CD4-positive, alpha-beta memory T cell (primary cell): ENCODE data around the gene ALKBH5. TPM values are rescaled to one million over a fixed set of nuclear protein-coding genes. Genes with fewer than 3 reads are reported as not detected.
A peak's percentile ranks its signal among the peaks of the same experiment; 100 is the strongest.

Experiments
- CTCF ChIA-PET: fragments of 350-600 bp; sonication (Branson Sonifier 250); formaldehyde crosslinking; loops from one replicate; lab custom pipeline; 2021; ENCODE audit warnings: inconsistent platforms; ENCODE audit not compliant: partially characterized antibody; lab: Charles Lee
- POLR2A ChIA-PET: fragments of 350-600 bp; sonication (Branson Sonifier 250); formaldehyde crosslinking; loops from one replicate; lab custom pipeline; 2021; ENCODE audit not compliant: partially characterized antibody; lab: Charles Lee
- DNase-seq, 5 donors: peaks; one replicate each; pipeline versions ENCODE4 v3.0.0 to v3.0.0-alpha.2; 2020 to 2022; ENCODE audit warnings: mixed read lengths in 1 of 5
- H3K27ac ChIP-seq: one replicate; pipeline ENCODE4 v1.7.0; 2013; ENCODE audit warnings: low read depth, low read length
- H3K27me3 ChIP-seq: 2 replicates; pipeline ENCODE4 v1.7.0; 2013; ENCODE audit warnings: mild to moderate bottlenecking, low read length, moderate library complexity; ENCODE audit not compliant: insufficient read depth
- H3K36me3 ChIP-seq: 2 replicates; pipeline ENCODE4 v1.7.0; 2013; ENCODE audit warnings: mild to moderate bottlenecking, low read length, moderate library complexity; ENCODE audit not compliant: insufficient read depth
- H3K4me1 ChIP-seq: 2 replicates; pipeline ENCODE4 v1.7.0; 2013; ENCODE audit warnings: mild to moderate bottlenecking, low read length, moderate library complexity; ENCODE audit not compliant: insufficient read depth
- H3K4me3 ChIP-seq, 2 donors: one replicate each; pipeline ENCODE4 v1.7.0; 2013; ENCODE audit warnings: low read length in 2 of 2, mild to moderate bottlenecking in 1 of 2
- H3K9me3 ChIP-seq, 2 donors: one replicate each; pipeline ENCODE4 v1.7.0; 2013; ENCODE audit warnings: low read length in 2 of 2, control low read depth in 1 of 2; ENCODE audit not compliant: control insufficient read depth in 1 of 2
- H3K27ac Mint-ChIP-seq, 7 donors: one replicate each; pipeline ENCODE4 v1.8.0; 2020 to 2021; ENCODE audit warnings: mixed read lengths in 7 of 7, mild to moderate bottlenecking in 6 of 7, inconsistent platforms in 3 of 7, moderate library complexity in 3 of 7
- H3K27me3 Mint-ChIP-seq, 2 donors: one replicate each; pipeline ENCODE4 v1.8.0; 2020 to 2021; ENCODE audit warnings: mixed read lengths in 2 of 2
- H3K36me3 Mint-ChIP-seq, 2 donors: one replicate each; pipeline ENCODE4 v1.8.0; 2020 to 2021; ENCODE audit warnings: mixed read lengths in 2 of 2, inconsistent platforms in 1 of 2, mild to moderate bottlenecking in 1 of 2
- H3K4me1 Mint-ChIP-seq, 4 donors: one replicate each; pipeline ENCODE4 v1.8.0; 2020 to 2021; ENCODE audit warnings: mixed read lengths in 4 of 4, mild to moderate bottlenecking in 1 of 4
- H3K4me3 Mint-ChIP-seq, 8 donors: one replicate each; pipeline ENCODE4 v1.8.0; 2020 to 2021; ENCODE audit warnings: mixed read lengths in 8 of 8, mild to moderate bottlenecking in 7 of 8, moderate library complexity in 6 of 8, inconsistent platforms in 3 of 8
- H3K9me3 Mint-ChIP-seq, 8 donors: one replicate each; pipeline ENCODE4 v1.8.0; 2020 to 2021; ENCODE audit warnings: mixed read lengths in 8 of 8, mild to moderate bottlenecking in 5 of 8, inconsistent platforms in 3 of 8, moderate library complexity in 1 of 8
- intact Hi-C: fragments of 100-400 bp; cut with micrococcal nuclease; formaldehyde crosslinking; loops from one replicate; pipeline ENCODE4 v1.15.1; 2023
- polyA plus RNA-seq, 2 donors: library from polyadenylated mRNA; unstranded; fragments of 300-500 nt; fragmentation: Illumina TruSeq; gene quantifications; one replicate each; pipeline ENCODE4 v1.2.3, GENCODE V29; 2021
- total RNA-seq, 2 experiments: library from RNA; stranded (reverse); gene quantifications; one replicate each; pipeline ENCODE4 v1.2.3, GENCODE V29; 2021

ALKBH5 gene
- total and polyA plus RNA-seq, 4 experiments from 2014 or later: 119 to 132 (median 123) TPM

- Mint-ChIP-seq H3K4me3 (no peak overlapping the region), H3K4me1 (peaks cover 0 to 1% (median 0%) of the 10 kb centered on the region in 4 donors), H3K27me3 (no peaks in the 10 kb centered on the region), H3K27ac (peak overlapping the region in 2 of 7 donors; percentile 51 to 68), H3K9me3 (peaks cover 0 to 2% (median 0%) of the 10 kb centered on the region in 8 donors), H3K36me3 (peaks cover 4 to 55% of the 10 kb centered on the region in 2 donors)
- Histone ChIP-seq H3K36me3 (peaks cover 15% of the 10 kb centered on the region), H3K9me3 (no peaks in the 10 kb centered on the region), H3K4me1 (no peaks in the 10 kb centered on the region), H3K27me3 (no peaks in the 10 kb centered on the region), H3K27ac (no peak overlapping the region), H3K4me3 (no peak overlapping the region)
- DNase-seq: no peak
- ChIA-PET POLR2A (no interaction called here), CTCF (no interaction called here)
- intact Hi-C loops: no loop called here
Observed at GRCh38 chr17:18241229-18241871, 57.7 kb downstream of the ALKBH5 start.

- H3K27me3 Mint-ChIP-seq: no peaks in the 10 kb centered on the region
- H3K36me3 Mint-ChIP-seq: peaks cover 12 to 60% of the 10 kb centered on the region in 2 donors
- no peak overlapping the region for H3K4me3 Mint-ChIP-seq
- no peaks in the 10 kb centered on the region for H3K4me1 ChIP-seq
- DNase-seq: no peak
- peak overlapping the region in 2 of 7 donors; percentile 12 to 18 for H3K27ac Mint-ChIP-seq
- CTCF ChIA-PET: no interaction called here
- no peaks in the 10 kb centered on the region for H3K9me3 Mint-ChIP-seq
- no peak overlapping the region for H3K4me3 ChIP-seq
- intact Hi-C loops: no loop called here
- peaks cover 45% of the 10 kb centered on the region for H3K36me3 ChIP-seq
- H3K27me3 ChIP-seq: no peaks in the 10 kb centered on the region
- peaks cover 2 to 7% (median 5%) of the 10 kb centered on the region in 4 donors for H3K4me1 Mint-ChIP-seq
- POLR2A ChIA-PET: no interaction called here
- H3K9me3 ChIP-seq: no peaks in the 10 kb centered on the region
- no peak overlapping the region for H3K27ac ChIP-seq
Observed at GRCh38 chr17:18245038-18245776, 61.6 kb downstream of the ALKBH5 start.

DNA sequence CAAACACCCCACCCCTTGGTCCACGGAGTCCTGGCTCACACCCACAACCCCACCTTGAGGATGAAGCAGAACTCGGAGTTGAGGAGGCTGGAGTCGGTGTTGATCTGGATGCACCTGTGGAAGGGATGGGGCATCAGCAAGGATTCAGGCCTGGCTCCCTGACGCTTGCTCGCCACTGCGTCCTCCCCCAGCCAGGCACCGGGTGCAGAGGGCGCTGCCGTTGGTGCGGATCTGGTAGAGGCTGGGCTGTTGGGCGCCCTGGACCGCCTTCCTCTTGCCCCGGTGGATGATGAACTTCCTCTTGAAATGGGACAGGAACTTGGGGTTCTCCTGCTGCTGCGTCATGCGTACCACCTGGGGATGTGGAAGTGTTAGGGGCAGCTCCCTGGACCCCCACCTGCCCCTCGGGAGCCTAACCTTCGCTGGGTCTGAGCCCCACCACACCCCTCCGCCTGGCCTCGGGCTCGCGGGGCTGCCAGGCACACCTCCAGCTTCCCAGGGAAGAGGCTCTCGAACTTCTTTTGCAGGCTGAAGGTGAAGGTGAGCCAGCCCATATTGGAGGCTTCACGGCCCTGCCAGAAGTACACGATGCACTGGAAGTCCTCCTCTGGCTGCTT, 62.6 kb downstream of the ALKBH5 start:
- intact Hi-C loops: no loop called here
- H3K4me1 Mint-ChIP-seq: peaks cover 2 to 7% (median 5%) of the 10 kb centered on the region in 4 donors
- Histone ChIP-seq H3K36me3 (peaks cover 55% of the 10 kb centered on the region), H3K27ac (no peak overlapping the region), H3K27me3 (no peaks in the 10 kb centered on the region), H3K9me3 (no peaks in the 10 kb centered on the region), H3K4me1 (no peaks in the 10 kb centered on the region), H3K4me3 (no peak overlapping the region)
- POLR2A ChIA-PET: no interaction called here
- no peak overlapping the region for H3K27ac Mint-ChIP-seq
- H3K36me3 Mint-ChIP-seq: peaks cover 22 to 64% of the 10 kb centered on the region in 2 donors
- CTCF ChIA-PET: no interaction called here
- no peaks in the 10 kb centered on the region for H3K9me3 Mint-ChIP-seq
- H3K27me3 Mint-ChIP-seq: no peaks in the 10 kb centered on the region
- DNase-seq: no peak
- no peak overlapping the region for H3K4me3 Mint-ChIP-seq

- Mint-ChIP-seq H3K9me3 (no peaks in the 10 kb centered on the region), H3K27ac (peak overlapping the region in 2 of 7 donors; percentile 8 to 52)
- POLR2A ChIA-PET: interaction anchor here (1.1 kb wide), 1 partner anchor 14 kb away, joined by 4 read pairs; the partner anchor contains the start of gene MIEF2
Observed at GRCh38 chr17:18246880-18247612, 63.4 kb downstream of the ALKBH5 start.

GRCh38 chr17:18247613-18248001, 64.0 kb downstream of the ALKBH5 start:
- intact Hi-C loops: loop anchor here (1.0 kb wide), 1 partner anchor 11 kb away; the partner anchor contains the start of gene FLII
- H3K4me3 ChIP-seq: no peak overlapping the region
- no peaks in the 10 kb centered on the region for H3K27me3 ChIP-seq
- H3K4me1 Mint-ChIP-seq: peaks cover 2 to 7% (median 5%) of the 10 kb centered on the region in 4 donors
- peaks cover 69% of the 10 kb centered on the region for H3K36me3 ChIP-seq
- no peaks in the 10 kb centered on the region for H3K9me3 Mint-ChIP-seq
- H3K27ac ChIP-seq: no peak overlapping the region
- POLR2A ChIA-PET: interaction anchor here (1.1 kb wide), 1 partner anchor 13 kb away, joined by 4 read pairs; the partner anchor contains the start of gene MIEF2
- H3K9me3 ChIP-seq: no peaks in the 10 kb centered on the region
- peak overlapping the region in 2 of 7 donors; percentile 52 to 93 for H3K27ac Mint-ChIP-seq
- H3K4me3 Mint-ChIP-seq: no peak overlapping the region
- CTCF ChIA-PET: interaction anchor here (1.0 to 2.3 kb wide), 2 partner anchors 20 to 24 kb away, joined by 3 to 8 read pairs; no protein-coding TSS in a partner anchor
- DNase-seq: no peak
- H3K27me3 Mint-ChIP-seq: no peaks in the 10 kb centered on the region
- H3K4me1 ChIP-seq: no peaks in the 10 kb centered on the region
- peaks cover 22 to 71% of the 10 kb centered on the region in 2 donors for H3K36me3 Mint-ChIP-seq

More at GRCh38 chr17:18246880-18247612, 63.4 kb downstream of the ALKBH5 start:
- no peaks in the 10 kb centered on the region for H3K27me3 ChIP-seq
- CTCF ChIA-PET: interaction anchor here (1.0 to 2.3 kb wide), 2 partner anchors 21 to 23 kb away, joined by 3 to 8 read pairs; no protein-coding TSS in a partner anchor
- intact Hi-C loops: no loop called here
- H3K27ac ChIP-seq: no peak overlapping the region
- Mint-ChIP-seq H3K4me1 (peaks cover 2 to 7% (median 5%) of the 10 kb centered on the region in 4 donors), H3K27me3 (no peaks in the 10 kb centered on the region), H3K36me3 (peaks cover 22 to 67% of the 10 kb centered on the region in 2 donors), H3K4me3 (no peak overlapping the region)
- DNase-seq: peak in 1 of 5 donors; percentile 17
- no peaks in the 10 kb centered on the region for H3K9me3 ChIP-seq
- no peak overlapping the region for H3K4me3 ChIP-seq
- H3K4me1 ChIP-seq: no peaks in the 10 kb centered on the region
- peaks cover 63% of the 10 kb centered on the region for H3K36me3 ChIP-seq

DNA sequence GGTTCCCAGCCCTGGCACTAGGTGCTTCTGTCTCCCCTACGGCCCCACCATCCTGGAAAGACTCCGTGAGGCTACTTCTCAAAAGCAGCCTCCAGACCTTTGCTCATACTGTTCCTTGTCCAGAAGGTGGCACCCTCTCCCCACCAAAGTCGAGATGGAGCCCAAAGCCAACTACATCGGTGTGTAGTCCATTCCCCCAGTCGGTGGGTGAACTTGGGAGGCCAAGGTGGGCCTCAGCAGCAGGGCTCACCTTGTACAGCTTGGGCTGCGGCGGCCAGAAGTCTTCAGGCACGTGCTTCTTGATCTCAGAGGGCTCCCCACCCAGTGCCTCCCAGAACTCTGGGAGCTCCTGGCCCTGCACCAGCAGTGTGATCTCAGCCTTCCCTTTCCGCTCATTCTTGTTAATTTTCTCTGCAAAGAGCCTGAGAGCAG, 64.7 kb downstream of the ALKBH5 start:
- CTCF ChIA-PET: interaction anchor here (1.0 to 2.3 kb wide), 3 partner anchors 15 to 25 kb away, joined by 3 to 8 read pairs (median 6); no protein-coding TSS in a partner anchor
- Histone ChIP-seq H3K27ac (no peak overlapping the region), H3K27me3 (no peaks in the 10 kb centered on the region), H3K9me3 (no peaks in the 10 kb centered on the region), H3K36me3 (peaks cover 76% of the 10 kb centered on the region), H3K4me1 (no peaks in the 10 kb centered on the region), H3K4me3 (no peak overlapping the region)
- Mint-ChIP-seq H3K36me3 (peaks cover 22 to 71% of the 10 kb centered on the region in 2 donors), H3K4me1 (peaks cover 2 to 7% (median 5%) of the 10 kb centered on the region in 4 donors), H3K4me3 (peak overlapping the region in 1 of 8 donors; percentile 17), H3K27me3 (no peaks in the 10 kb centered on the region), H3K9me3 (no peaks in the 10 kb centered on the region), H3K27ac (peak overlapping the region in 6 of 7 donors; percentile 57 to 93 (median 80))
- intact Hi-C loops: loop anchor here (1.0 kb wide), 1 partner anchor 10 kb away; the partner anchor contains the start of gene FLII
- POLR2A ChIA-PET: interaction anchor here (0.8 kb wide), 1 partner anchor 12 kb away, joined by 3 read pairs; the partner anchor contains the start of gene MIEF2
- peak; percentile 60 to 68 (median 66) for DNase-seq
